SK-N-MC (cell line): Measurements from ENCODE around the gene DUSP1.

ENCODE experiments used
- EZH2 ChIP-seq: fragments of 200-600 bp; sonication (generic); IDR thresholded peaks from one replicate; pipeline ENCODE4 v1.6.1; 2017; ENCODE audit warnings: antibody characterized with exemption
- POLR2AphosphoS5 ChIP-seq: IDR thresholded peaks from 2 replicates; pipeline ENCODE4 v1.6.1; 2012; ENCODE audit warnings: mild to moderate bottlenecking, low read depth, low read length, borderline replicate concordance

- TF ChIP-seq EZH2 (no peak), POLR2AphosphoS5 (no peak; the same call in 1 of the 2 replicates)
Observed at GRCh38 chr5:172766287-172767108, 4.5 kb downstream of the DUSP1 start.
